ENCODE data around the gene SETD5. TPM values are rescaled to one million over a fixed set of nuclear protein-coding genes. Genes with fewer than 3 reads are reported as not detected.

Gene SETD5
- total RNA-seq, 3 donors from 2014 or later (not counting 1 experiment from before 2014, with no cell fraction given) = 106 to 154 (median 140) TPM

DNA sequence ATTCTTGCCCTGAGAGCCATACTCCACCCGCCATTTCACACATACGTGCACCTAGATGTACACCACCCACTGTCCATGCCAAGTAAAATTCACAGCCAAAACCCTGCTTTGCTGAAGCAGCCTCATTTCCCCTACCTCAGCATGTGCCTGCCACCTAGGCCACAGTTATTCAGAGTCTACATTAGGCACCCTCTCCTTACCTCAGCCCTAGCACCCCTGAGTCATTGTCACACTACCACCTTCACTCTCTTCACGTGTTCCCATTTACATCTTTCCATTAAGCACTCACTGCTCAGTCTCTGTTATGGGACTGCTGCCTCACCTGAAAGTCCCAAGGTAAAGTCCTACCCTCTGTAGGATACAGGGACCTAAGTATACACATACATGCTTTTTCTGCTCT is 70.0 kb downstream of the SETD5 start:
- WGBS (ENCODE audit: insufficient coverage) = 82% methylated on average over 3 of the region's 3 CpGs
- Histone ChIP-seq H3K4me3 (ENCODE audit: low read length) (no peak overlapping the region), H3K9me3 (ENCODE audit: control insufficient read depth, insufficient read depth, low read length) (no peaks in the 10 kb centered on the region), H3K36me3 (ENCODE audit: control insufficient read depth, insufficient read depth, low read length) (peaks cover 81% of the 10 kb centered on the region), H3K27ac (ENCODE audit: low read length) (no peak overlapping the region), H3K27me3 (ENCODE audit: control insufficient read depth, insufficient read depth, low read length) (no peaks in the 10 kb centered on the region), H3K4me1 (ENCODE audit: control insufficient read depth, insufficient read depth, low read length) (no peaks in the 10 kb centered on the region)
- no peaks in the 10 kb centered on the region for H3K9me3 Mint-ChIP-seq
- peaks cover 28 to 29% of the 10 kb centered on the region in 2 donors for H3K4me1 Mint-ChIP-seq
- peak overlapping the region; percentile 66 to 71 for H3K27ac Mint-ChIP-seq
- no peaks in the 10 kb centered on the region for H3K27me3 Mint-ChIP-seq (ENCODE audit: low read depth in 2 of 2)
- H3K4me3 Mint-ChIP-seq = no peak overlapping the region
- intact Hi-C loops (cut with micrococcal nuclease) = no loop called here
- DNase-seq (no peak), ATAC-seq (peak in 2 of 3 donors; percentile 50 to 51)
- TF ChIP-seq, protein P1, sequence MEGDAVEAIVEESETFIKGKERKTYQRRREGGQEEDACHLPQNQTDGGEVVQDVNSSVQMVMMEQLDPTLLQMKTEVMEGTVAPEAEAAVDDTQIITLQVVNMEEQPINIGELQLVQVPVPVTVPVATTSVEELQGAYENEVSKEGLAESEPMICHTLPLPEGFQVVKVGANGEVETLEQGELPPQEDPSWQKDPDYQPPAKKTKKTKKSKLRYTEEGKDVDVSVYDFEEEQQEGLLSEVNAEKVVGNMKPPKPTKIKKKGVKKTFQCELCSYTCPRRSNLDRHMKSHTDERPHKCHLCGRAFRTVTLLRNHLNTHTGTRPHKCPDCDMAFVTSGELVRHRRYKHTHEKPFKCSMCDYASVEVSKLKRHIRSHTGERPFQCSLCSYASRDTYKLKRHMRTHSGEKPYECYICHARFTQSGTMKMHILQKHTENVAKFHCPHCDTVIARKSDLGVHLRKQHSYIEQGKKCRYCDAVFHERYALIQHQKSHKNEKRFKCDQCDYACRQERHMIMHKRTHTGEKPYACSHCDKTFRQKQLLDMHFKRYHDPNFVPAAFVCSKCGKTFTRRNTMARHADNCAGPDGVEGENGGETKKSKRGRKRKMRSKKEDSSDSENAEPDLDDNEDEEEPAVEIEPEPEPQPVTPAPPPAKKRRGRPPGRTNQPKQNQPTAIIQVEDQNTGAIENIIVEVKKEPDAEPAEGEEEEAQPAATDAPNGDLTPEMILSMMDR (IDR thresholded peaks at IDR 0.05) = no peak
- peaks cover 42% of the 10 kb centered on the region for H3K36me3 Mint-ChIP-seq

DNA sequence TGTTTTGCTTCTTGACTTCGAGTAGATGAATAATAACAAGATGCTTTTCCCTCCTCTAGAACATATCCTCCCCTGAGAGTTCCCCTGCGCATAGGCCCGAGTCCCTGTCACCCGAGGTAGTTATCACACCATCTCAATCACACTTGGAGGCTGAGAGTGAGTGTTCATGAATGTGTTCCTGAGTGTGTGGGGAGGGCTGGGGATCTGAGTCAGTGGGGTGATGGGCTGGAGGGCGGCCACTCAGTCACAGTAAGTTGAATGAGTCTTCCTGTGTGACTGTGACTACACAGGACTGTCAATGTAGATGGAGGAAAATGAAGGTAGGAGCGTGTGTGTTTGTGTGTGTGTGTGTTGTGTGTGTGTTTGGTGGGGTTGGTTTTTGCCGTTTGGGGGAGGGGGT is 71.0 kb downstream of the SETD5 start:
- DNase-seq (no peak), ATAC-seq (peak; percentile 60 to 87 (median 76))
- no peaks in the 10 kb centered on the region for H3K27me3 Mint-ChIP-seq (ENCODE audit: low read depth in 2 of 2)
- Histone ChIP-seq H3K27me3 (ENCODE audit: control insufficient read depth, insufficient read depth, low read length) (no peaks in the 10 kb centered on the region), H3K9me3 (ENCODE audit: control insufficient read depth, insufficient read depth, low read length) (no peaks in the 10 kb centered on the region), H3K4me3 (ENCODE audit: low read length) (no peak overlapping the region), H3K27ac (ENCODE audit: low read length) (no peak overlapping the region), H3K4me1 (ENCODE audit: control insufficient read depth, insufficient read depth, low read length) (no peaks in the 10 kb centered on the region), H3K36me3 (ENCODE audit: control insufficient read depth, insufficient read depth, low read length) (peaks cover 83% of the 10 kb centered on the region)
- H3K4me1 Mint-ChIP-seq = peaks cover 28 to 29% of the 10 kb centered on the region in 2 donors
- peak overlapping the region; percentile 66 to 71 for H3K27ac Mint-ChIP-seq
- no peaks in the 10 kb centered on the region for H3K9me3 Mint-ChIP-seq
- no peak overlapping the region for H3K4me3 Mint-ChIP-seq
- WGBS (ENCODE audit: insufficient coverage) = 80% methylated on average over 4 of the region's 7 CpGs
- TF ChIP-seq, protein P1 (IDR thresholded peaks at IDR 0.05) = no peak
- intact Hi-C loops (cut with micrococcal nuclease) = no loop called here
- H3K36me3 Mint-ChIP-seq = peaks cover 51% of the 10 kb centered on the region

DNA sequence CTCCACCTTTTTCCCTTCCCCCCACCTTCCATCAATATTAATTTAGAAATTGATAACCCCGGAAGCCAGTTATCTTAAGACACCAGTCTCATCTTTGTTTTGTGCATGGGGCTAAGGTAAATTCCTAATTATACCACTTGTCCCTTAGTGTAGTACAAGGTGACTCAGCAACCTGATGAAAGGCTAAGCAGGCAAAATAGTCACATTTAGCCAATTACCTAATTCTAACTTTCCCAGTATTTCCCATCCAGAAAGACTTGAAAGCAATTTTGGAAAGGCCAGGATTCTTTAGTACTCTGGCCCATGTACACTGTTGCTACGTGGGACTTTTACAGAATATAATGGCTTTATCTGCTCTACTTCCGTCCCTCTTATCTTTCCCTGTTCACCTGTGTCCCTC is 72.6 kb downstream of the SETD5 start:
- H3K4me3 Mint-ChIP-seq = no peak overlapping the region
- H3K9me3 ChIP-seq (ENCODE audit: control insufficient read depth, insufficient read depth, low read length) = no peaks in the 10 kb centered on the region
- DNase-seq (no peak), ATAC-seq (no peak)
- H3K36me3 Mint-ChIP-seq = peaks cover 54% of the 10 kb centered on the region
- no peak overlapping the region for H3K27ac ChIP-seq (ENCODE audit: low read length)
- H3K27ac Mint-ChIP-seq = peak overlapping the region; percentile 52 to 71
- intact Hi-C loops (cut with micrococcal nuclease) = no loop called here
- no peaks in the 10 kb centered on the region for H3K27me3 Mint-ChIP-seq (ENCODE audit: low read depth in 2 of 2)
- H3K4me3 ChIP-seq (ENCODE audit: low read length) = no peak overlapping the region
- no peaks in the 10 kb centered on the region for H3K4me1 ChIP-seq (ENCODE audit: control insufficient read depth, insufficient read depth, low read length)
- 100% methylated on average over 2 of the region's 3 CpGs for WGBS (ENCODE audit: insufficient coverage)
- peaks cover 28 to 29% of the 10 kb centered on the region in 2 donors for H3K4me1 Mint-ChIP-seq
- TF ChIP-seq, protein P1 (IDR thresholded peaks at IDR 0.05) = no peak
- no peaks in the 10 kb centered on the region for H3K27me3 ChIP-seq (ENCODE audit: control insufficient read depth, insufficient read depth, low read length)
- peaks cover 86% of the 10 kb centered on the region for H3K36me3 ChIP-seq (ENCODE audit: control insufficient read depth, insufficient read depth, low read length)
- H3K9me3 Mint-ChIP-seq = no peaks in the 10 kb centered on the region

DNA sequence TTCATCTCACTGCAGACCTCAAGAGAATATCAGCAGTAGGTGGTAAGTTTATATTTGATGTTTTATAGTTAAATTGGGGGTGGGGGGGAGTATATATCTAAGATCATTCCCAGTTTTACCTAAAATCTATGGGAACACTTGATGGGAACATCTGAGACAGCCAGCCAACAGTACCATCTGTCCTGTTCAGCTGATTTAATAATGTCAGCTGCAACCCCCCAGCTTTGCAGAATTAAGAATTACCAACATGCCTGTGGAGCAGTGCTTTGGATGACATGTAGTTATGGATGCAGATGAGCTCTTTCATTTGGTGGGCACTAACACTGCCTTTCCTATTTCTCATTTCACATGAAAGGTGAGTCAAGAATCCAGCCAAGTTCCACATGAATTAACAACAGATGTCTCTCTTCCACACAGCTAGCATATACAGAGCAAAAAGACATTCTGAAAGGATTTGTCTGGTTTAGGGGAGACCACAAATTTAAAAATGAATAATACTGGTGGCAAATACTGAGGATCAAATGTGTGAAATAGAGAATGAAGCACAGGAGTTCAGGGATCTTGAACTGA is 76.2 kb downstream of the SETD5 start:
- no peak overlapping the region for H3K4me3 Mint-ChIP-seq
- no peaks in the 10 kb centered on the region for H3K9me3 Mint-ChIP-seq
- intact Hi-C loops (cut with micrococcal nuclease) = no loop called here
- ATAC-seq (no peak), DNase-seq (no peak)
- Histone ChIP-seq H3K4me3 (ENCODE audit: low read length) (no peak overlapping the region), H3K9me3 (ENCODE audit: control insufficient read depth, insufficient read depth, low read length) (no peaks in the 10 kb centered on the region), H3K36me3 (ENCODE audit: control insufficient read depth, insufficient read depth, low read length) (peaks cover 80% of the 10 kb centered on the region), H3K27ac (ENCODE audit: low read length) (no peak overlapping the region), H3K27me3 (ENCODE audit: control insufficient read depth, insufficient read depth, low read length) (no peaks in the 10 kb centered on the region), H3K4me1 (ENCODE audit: control insufficient read depth, insufficient read depth, low read length) (no peaks in the 10 kb centered on the region)
- H3K4me1 Mint-ChIP-seq = peaks cover 5 to 9% of the 10 kb centered on the region in 2 donors
- H3K27ac Mint-ChIP-seq = peak overlapping the region; percentile 29
- peaks cover 42% of the 10 kb centered on the region for H3K36me3 Mint-ChIP-seq
- TF ChIP-seq, protein P1 (IDR thresholded peaks at IDR 0.05) = no peak
- H3K27me3 Mint-ChIP-seq (ENCODE audit: low read depth in 2 of 2) = no peaks in the 10 kb centered on the region
